ENCODE data around the gene ALPI. TPM values are rescaled to one million over a fixed set of nuclear protein-coding genes. Genes with fewer than 3 reads are reported as not detected.

The ALPI gene
- total and polyA plus RNA-seq, 9 of the 15 experiments (the other 6 are each of a cell fraction or from before 2014, with no cell fraction given), result not detected

DNA sequence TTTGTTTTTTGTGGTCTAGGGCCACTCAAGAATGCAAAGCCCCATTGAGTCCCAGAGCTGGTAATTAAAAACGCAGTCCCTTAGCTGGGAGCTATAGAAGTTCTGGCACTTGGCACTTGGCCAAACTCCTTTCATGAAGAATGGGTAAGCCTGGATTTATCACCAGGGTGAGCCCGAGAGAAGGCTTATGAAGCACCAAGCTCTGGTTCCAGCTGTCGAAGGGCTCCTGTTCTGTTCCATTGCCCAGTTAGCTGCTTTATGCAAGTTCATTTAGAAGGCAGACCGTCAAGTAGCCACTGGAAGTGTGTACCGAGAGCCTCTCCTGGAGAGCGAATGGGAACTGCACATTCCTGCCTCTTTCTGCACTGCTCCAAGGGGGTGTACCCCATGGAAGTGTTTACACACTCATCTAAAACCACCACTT lies 17.5 kb downstream of the ALPI start:
- in situ Hi-C loops (cut with MboI) (no loop called here), intact Hi-C loops (cut with micrococcal nuclease) (no loop called here)
- Histone ChIP-seq H3K9me3 (replicated peaks; ENCODE audit: control insufficient read depth, insufficient read depth, low read depth, low read length) (no peaks in the 10 kb centered on the region), H3K27me3 (ENCODE audit: control insufficient read depth in 2 of 2, insufficient read depth in 2 of 2, low read length in 2 of 2) (peaks cover 2 to 25% of the 10 kb centered on the region in 2 experiments; a peak in 3 of 5 replicates), H3K79me2 (ENCODE audit: control insufficient read depth, insufficient read depth, low read length) (no peaks in the 10 kb centered on the region), H3K4me1 (replicated peaks in 1 of 2; ENCODE audit: control insufficient read depth in 2 of 2, insufficient read depth in 2 of 2, low read length in 2 of 2) (no peaks in the 10 kb centered on the region), H3K9me1 (ENCODE audit: control insufficient read depth, insufficient read depth, low read length) (no peaks in the 10 kb centered on the region), H3K27ac (ENCODE audit: extremely low read depth, low read depth, low read length) (no peak overlapping the region), H3K9ac (ENCODE audit: insufficient read depth in 1 of 2, low read depth in 2 of 2, low read length in 2 of 2) (no peak overlapping the region), H3K4me3 (no peak overlapping the region), H2AFZ (ENCODE audit: low read depth, low read length) (no peak overlapping the region), H3K36me3 (ENCODE audit: control insufficient read depth, insufficient read depth, low read length) (no peaks in the 10 kb centered on the region), H4K20me1 (replicated peaks; ENCODE audit: control insufficient read depth, insufficient read depth, low read length) (no peaks in the 10 kb centered on the region), H3K4me2 (ENCODE audit: insufficient read depth, low read length) (no peak overlapping the region)
- FAIRE-seq (no peak), DNase-seq (ENCODE audit: extremely low read depth in 1 of 4, low spot score in 3 of 4) (peak in 1 of 4 experiments; percentile 8), ATAC-seq (no peak)
- ChIA-PET CTCF (ENCODE audit: low intra/inter-chr PET ratio) (interaction anchor here (0.8 kb wide), 1 partner anchor 26 kb away, joined by 3 read pairs; no protein-coding TSS in a partner anchor), POLR2A (interaction anchor here (1.3 kb wide), 2 partner anchors 9 to 10 kb away, joined by 4 read pairs; no protein-coding TSS in a partner anchor)
- TF ChIP-seq ZNF507 (tag; conservative IDR thresholded peaks at IDR 0.05) (no peak), FOXJ2 (tag; IDR thresholded peaks at IDR 0.05) (no peak), KAT2B (IDR thresholded peaks at IDR 0.05; ENCODE audit: low read depth, low read length) (no peak), FOXA3 (CRISPR knock-in tag; conservative IDR thresholded peaks at IDR 0.05 in 1 of 2, IDR thresholded peaks at IDR 0.05 in 1 of 2) (no peak), NBN (IDR thresholded peaks at IDR 0.05; ENCODE audit: low read depth) (no peak), NRF1 (conservative IDR thresholded peaks at IDR 0.05 in 1 of 2, IDR thresholded peaks at IDR 0.05 in 1 of 2) (no peak), POLR2A (conservative IDR thresholded peaks at IDR 0.05) (no peak), HNRNPL (IDR thresholded peaks at IDR 0.05; ENCODE audit: low read depth, low read length) (no peak), BRD9 (IDR thresholded peaks at IDR 0.05; ENCODE audit: low read depth, partially characterized antibody) (no peak), NFIX (CRISPR knock-in tag; IDR thresholded peaks at IDR 0.05; ENCODE audit: low read depth) (peak; percentile 50; the same call in 1 of the 2 replicates), ZNF274 (IDR thresholded peaks at IDR 0.05; ENCODE audit: borderline replicate concordance, low read depth, low read length) (no peak), NFIC (IDR thresholded peaks at IDR 0.05) (peak; percentile 93), MXI1 (IDR thresholded peaks at IDR 0.05; ENCODE audit: low read depth, low read length) (no peak), ZZZ3 (IDR thresholded peaks at IDR 0.05) (no peak), GABPB1 (CRISPR knock-in tag; IDR thresholded peaks at IDR 0.05) (no peak)
- TF ChIP-seq, protein P1, sequence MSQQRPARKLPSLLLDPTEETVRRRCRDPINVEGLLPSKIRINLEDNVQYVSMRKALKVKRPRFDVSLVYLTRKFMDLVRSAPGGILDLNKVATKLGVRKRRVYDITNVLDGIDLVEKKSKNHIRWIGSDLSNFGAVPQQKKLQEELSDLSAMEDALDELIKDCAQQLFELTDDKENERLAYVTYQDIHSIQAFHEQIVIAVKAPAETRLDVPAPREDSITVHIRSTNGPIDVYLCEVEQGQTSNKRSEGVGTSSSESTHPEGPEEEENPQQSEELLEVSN (IDR thresholded peaks at IDR 0.05; ENCODE audit: borderline replicate concordance in 1 of 2, extremely low read depth in 1 of 2, insufficient read depth in 1 of 2, insufficient read length in 1 of 2, low read depth in 1 of 2, low read length in 1 of 2, poor library complexity in 1 of 2, severe bottlenecking in 1 of 2), result no peak
- whole genome bisulfite sequencing (ENCODE audit: insufficient coverage, low coverage, missing lambda C conversion rate), result 3% methylated on average over 6 of the region's 6 CpGs
- BruUV-seq (replicated peaks), result no TSS peak

Data from K562 (cell line).